Nephron (organoid): ENCODE data around the gene APPL2.

Source experiments
- H3K27ac Mint-ChIP-seq, 3 experiments: 2 replicates each; pipeline ENCODE4 v1.8.0; 2020; ENCODE audit warnings: mixed read lengths in 3 of 3, mild to moderate bottlenecking in 2 of 3, moderate library complexity in 1 of 3
- H3K27me3 Mint-ChIP-seq: 2 replicates; pipeline ENCODE4 v1.8.0; 2021; ENCODE audit warnings: low read depth, mild to moderate bottlenecking, moderate library complexity, mixed read lengths
- H3K36me3 Mint-ChIP-seq: 2 replicates; pipeline ENCODE4 v1.8.0; 2020; ENCODE audit warnings: low read depth, mixed read lengths
- H3K4me1 Mint-ChIP-seq: 2 replicates; pipeline ENCODE4 v1.8.0; 2020; ENCODE audit warnings: mixed read lengths
- H3K4me3 Mint-ChIP-seq, 3 experiments: 2 replicates each; pipeline ENCODE4 v1.8.0; 2020; ENCODE audit warnings: mild to moderate bottlenecking in 3 of 3, mixed read lengths in 3 of 3, moderate library complexity in 2 of 3
- H3K9me3 Mint-ChIP-seq: 2 replicates; pipeline ENCODE4 v1.8.0; 2020; ENCODE audit warnings: mixed read lengths
- CTCF ChIP-seq, 3 experiments: fragments of 200-600 bp; sonication (generic); IDR thresholded peaks; one replicate each; pipeline ENCODE4 v1.5.0; 2021; ENCODE audit warnings: antibody characterized with exemption in 3 of 3; ENCODE audit not compliant: unreplicated experiment in 3 of 3

Gene APPL2

GRCh38 chr12:105141320-105141922 is 94.6 kb downstream of the APPL2 start:
- no peaks in the 10 kb centered on the region for H3K4me1 Mint-ChIP-seq
- no peak overlapping the region for H3K4me3 Mint-ChIP-seq
- H3K27me3 Mint-ChIP-seq, result no peaks in the 10 kb centered on the region
- H3K36me3 Mint-ChIP-seq, result peaks cover 56% of the 10 kb centered on the region
- no peaks in the 10 kb centered on the region for H3K9me3 Mint-ChIP-seq
- H3K27ac Mint-ChIP-seq, result no peak overlapping the region
- TF ChIP-seq CTCF (IDR thresholded peaks at IDR 0.05; ENCODE audit: unreplicated experiment in 3 of 3), result no peak

GRCh38 chr12:105138248-105138647 is 97.7 kb downstream of the APPL2 start:
- H3K4me1 Mint-ChIP-seq, result no peaks in the 10 kb centered on the region
- no peak overlapping the region for H3K4me3 Mint-ChIP-seq
- peaks cover 2% of the 10 kb centered on the region for H3K9me3 Mint-ChIP-seq
- H3K27ac Mint-ChIP-seq, result no peak overlapping the region
- no peak for TF ChIP-seq CTCF (IDR thresholded peaks at IDR 0.05; ENCODE audit: unreplicated experiment in 3 of 3)
- no peaks in the 10 kb centered on the region for H3K27me3 Mint-ChIP-seq
- H3K36me3 Mint-ChIP-seq, result peaks cover 67% of the 10 kb centered on the region
